NK-92 treated with Interleukin-12 subunit alpha and Interleukin-12 subunit beta, amount 100 ng/mL, for 24 hours (cell line): ENCODE measurements around the gene PDXDC1.
A peak's percentile ranks its signal among the peaks of the same experiment; 100 is the strongest.
"Not testable (repeated sequence)": the region's sequence is repeated elsewhere in the genome, so short reads cannot be mapped to it uniquely, and the experiment has no call there.

Experiments used
- DNase-seq: peaks from one replicate; lab custom pipeline; 2025; lab: John Stamatoyannopoulos, UW

Gene PDXDC1, protein sequence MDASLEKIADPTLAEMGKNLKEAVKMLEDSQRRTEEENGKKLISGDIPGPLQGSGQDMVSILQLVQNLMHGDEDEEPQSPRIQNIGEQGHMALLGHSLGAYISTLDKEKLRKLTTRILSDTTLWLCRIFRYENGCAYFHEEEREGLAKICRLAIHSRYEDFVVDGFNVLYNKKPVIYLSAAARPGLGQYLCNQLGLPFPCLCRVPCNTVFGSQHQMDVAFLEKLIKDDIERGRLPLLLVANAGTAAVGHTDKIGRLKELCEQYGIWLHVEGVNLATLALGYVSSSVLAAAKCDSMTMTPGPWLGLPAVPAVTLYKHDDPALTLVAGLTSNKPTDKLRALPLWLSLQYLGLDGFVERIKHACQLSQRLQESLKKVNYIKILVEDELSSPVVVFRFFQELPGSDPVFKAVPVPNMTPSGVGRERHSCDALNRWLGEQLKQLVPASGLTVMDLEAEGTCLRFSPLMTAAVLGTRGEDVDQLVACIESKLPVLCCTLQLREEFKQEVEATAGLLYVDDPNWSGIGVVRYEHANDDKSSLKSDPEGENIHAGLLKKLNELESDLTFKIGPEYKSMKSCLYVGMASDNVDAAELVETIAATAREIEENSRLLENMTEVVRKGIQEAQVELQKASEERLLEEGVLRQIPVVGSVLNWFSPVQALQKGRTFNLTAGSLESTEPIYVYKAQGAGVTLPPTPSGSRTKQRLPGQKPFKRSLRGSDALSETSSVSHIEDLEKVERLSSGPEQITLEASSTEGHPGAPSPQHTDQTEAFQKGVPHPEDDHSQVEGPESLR

DNA sequence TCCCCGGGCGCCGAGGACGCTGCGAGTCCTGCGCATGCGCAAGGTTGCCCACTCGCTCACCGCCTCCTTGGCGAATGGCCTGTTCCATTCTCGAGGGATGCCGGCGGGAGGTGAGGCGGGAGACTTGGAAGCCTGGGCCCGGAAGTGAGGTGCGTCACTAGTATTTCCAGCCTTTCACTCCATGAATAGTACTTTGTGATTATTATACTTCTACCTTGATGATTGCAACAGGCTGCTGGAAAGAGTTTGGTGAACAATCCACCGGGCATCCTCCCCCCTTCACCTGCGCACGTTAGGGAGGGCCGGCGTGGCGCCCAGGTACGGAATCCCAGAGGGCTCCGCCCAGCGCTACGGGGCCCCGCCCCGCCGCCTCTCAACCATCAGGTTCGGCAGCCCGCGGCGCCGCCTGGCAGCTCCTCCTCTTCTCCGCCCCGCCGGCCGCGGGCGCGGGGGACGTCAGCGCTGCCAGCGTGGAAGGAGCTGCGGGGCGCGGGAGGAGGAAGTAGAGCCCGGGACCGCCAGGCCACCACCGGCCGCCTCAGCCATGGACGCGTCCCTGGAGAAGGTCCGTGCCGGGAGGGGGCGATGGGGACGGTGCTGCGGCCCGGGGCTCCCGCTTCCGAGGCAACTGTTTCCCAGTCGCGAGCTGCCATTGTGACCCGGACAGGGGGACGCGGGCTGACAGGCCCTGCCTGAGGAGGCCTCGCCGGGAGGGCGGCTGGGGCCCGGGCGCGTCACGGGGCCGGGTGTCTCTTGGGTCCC lies at the start of gene PDXDC1:
TSS of gene PDXDC1 (plus strand) at position 371 of the 762 bp plus-strand sequence. CDS start at position 545, 174 bp downstream.
- peak; percentile 97 for DNase-seq

DNA sequence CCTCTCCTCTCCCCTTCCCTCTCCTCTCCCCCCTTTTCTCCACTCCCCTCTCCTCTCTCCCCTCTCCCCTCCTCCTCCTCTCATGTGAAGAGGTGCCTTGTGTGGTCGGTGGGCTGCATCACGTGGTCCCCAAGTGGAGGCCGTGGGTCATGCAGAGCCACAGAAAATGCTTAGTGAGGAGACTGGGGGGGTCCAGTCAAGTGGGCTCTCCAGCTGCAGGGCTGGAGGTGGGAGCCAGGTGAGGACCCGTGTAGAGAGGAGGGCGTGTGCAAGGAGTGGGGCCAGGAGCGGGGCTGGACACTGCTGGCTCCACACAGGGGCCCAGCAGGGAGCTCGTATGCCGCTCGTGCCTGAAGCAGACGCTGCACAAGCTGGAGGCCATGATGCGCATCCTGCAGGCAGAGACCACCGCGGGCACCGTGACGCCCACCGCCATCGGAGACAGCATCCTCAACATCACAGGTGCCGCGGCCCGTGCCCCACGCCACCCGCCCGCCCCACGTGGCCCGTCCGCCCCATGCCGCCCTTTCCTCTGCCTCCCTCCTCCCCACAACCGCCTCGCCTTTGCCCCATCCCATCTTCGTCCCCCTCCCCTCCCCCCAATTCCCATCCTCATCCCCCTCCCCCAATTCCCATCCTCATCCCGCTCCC lies 46.6 kb upstream of the PDXDC1 start:
- not testable (repeated sequence) for DNase-seq

DNA sequence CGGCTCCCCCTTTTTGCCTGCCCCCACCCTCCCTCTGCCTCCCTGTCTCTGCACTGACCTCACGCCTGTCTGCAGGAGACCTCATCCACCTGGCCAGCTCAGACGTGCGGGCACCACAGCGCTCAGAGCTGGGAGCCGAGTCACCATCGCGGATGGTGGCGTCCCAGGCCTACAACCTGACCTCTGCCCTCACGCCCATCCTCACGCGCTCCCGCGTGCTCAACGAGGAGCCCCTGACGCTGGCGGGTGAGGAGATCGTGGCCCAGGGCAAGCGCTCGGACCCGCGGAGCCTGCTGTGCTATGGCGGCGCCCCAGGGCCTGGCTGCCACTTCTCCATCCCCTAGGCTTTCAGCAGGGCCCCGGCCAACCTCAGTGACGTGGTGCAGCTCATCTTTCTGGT lies 45.6 kb upstream of the PDXDC1 start:
- DNase-seq, result not testable (repeated sequence)

DNA sequence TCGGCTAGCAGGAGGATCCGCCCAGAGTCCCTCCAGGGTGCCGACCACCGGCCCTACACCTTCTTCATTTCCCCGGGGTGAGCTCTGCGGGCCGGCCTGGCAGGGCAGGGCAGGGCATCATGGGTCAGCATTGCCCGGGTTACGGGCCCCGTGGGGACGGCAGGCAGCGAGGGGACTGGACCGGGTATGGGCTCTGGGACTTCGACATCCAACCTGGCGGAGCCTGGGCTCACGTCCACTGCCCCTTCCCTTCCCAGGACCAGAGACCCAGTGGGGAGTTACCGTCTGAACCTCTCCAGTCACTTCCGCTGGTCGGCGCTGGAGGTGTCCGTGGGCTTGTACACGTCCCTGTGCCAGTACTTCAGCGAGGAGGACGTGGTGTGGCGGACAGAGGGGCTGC lies 44.6 kb upstream of the PDXDC1 start:
- DNase-seq, result not testable (repeated sequence)

DNA sequence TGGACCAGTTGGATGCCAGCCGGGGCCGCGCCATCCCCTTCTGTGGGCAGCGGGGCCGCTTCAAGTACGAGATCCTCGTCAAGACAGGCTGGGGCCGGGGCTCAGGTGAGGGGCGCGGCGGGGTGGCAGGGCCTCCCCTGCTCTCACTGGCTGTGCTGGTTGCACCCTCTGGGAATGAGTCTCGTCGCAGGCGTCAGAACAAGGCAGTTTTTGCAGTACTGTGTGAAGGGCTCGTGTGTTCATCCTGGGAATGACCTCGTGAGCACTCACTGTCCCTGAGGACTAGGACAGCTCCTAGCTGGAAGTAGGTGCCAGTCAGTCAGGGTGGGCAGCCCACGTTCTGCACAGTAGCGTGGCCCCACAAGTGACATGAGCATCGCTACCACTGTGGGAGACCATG lies 43.9 kb upstream of the PDXDC1 start:
- DNase-seq, result not testable (repeated sequence)

DNA sequence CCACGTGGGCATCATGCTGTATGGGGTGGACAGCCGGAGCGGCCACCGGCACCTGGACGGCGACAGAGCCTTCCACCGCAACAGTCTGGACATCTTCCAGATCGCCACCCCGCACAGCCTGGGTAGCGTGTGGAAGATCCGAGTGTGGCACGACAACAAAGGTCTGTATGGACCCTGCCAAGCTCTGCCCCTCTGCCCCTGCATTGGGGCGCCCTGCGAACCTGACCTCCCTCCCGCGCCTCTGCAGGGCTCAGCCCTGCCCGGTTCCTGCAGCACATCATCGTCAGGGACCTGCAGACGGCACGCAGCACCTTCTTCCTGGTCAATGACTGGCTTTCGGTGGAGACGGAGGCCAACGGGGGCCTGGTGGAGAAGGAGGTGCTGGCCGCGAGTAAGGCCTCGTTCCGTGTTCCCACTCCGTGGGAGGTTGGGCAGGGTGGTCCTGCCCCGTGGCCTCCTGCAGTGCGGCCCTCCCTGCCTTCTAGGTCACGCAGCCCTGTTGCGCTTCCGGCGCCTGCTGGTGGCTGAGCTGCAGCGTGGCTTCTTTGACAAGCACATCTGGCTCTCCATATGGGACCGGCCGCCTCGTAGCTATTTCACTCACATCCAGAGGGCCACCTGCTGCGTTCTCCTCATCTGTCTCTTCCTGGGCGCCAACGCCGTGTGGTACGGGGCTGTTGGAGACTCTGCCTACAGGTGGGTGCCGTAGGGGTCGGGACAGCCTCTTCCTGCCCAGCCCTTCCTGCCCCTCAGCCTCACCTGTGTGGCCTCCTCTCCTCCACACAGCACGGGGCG lies 42.0 kb upstream of the PDXDC1 start:
- DNase-seq, result not testable (repeated sequence)

DNA sequence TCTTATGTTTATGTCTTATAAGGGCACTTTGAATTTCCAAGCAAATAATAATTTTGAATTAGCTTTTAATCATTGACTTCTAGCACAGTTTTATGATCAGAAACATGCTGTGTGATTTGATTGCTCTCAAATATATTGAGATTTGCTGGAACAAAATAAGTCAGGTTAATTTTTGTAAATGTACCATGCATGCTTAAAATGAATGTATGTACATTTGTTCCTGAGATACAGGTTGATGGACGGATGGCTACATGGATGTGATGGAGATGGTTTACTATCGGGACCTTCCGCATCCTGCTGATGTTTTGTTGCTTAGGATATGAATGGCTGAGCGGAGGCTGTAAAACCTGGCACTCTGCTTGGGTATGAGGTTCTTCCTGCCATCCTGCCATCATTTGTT lies 37.7 kb upstream of the PDXDC1 start, which contains the start of gene NPIPA1:
TSS of gene NPIPA1 (plus strand) at position 301 of the 400 bp plus-strand sequence. CDS start at position 301, 0 bp downstream.
- DNase-seq, result not testable (repeated sequence)

DNA sequence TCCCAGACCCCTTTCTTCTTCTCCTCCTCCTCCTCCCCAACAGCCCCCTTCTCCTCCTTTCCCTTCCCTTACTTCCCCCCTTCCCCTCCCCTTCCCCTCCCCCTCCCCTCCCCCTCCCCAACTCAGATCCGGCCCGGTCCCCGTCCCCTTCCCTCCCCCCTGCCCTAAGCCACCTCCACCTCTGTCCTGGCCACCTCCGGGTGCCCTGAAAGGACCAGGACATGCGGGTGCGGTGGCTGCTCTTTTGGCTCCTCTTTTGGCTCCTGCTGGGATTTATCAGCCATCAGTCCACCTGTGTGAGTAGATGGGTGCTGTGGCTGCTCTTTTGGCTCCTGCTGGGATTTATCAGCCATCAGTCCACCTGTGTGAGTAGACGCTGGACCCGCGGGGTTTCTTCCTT lies 36.8 kb upstream of the PDXDC1 start:
- not testable (repeated sequence) for DNase-seq

DNA sequence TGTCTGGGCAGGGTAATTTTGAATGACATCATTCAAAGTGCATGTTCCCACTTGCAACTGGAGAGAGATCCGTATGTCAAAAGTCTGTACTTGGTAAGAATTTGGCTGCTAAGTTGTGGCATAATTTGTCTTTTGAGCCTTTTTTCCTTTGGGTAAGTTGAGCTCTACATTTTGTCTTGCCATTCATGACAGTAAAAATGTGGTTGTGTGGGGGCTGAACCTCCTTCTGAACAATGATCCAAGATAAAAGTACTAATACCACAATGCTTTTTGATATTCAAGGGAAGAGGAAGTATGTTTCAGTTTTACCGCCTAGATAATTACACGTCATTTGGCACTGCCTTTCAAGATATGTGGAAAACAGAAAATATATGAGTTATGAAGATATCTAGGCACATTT lies 32.1 kb upstream of the PDXDC1 start:
- DNase-seq, result not testable (repeated sequence)

DNA sequence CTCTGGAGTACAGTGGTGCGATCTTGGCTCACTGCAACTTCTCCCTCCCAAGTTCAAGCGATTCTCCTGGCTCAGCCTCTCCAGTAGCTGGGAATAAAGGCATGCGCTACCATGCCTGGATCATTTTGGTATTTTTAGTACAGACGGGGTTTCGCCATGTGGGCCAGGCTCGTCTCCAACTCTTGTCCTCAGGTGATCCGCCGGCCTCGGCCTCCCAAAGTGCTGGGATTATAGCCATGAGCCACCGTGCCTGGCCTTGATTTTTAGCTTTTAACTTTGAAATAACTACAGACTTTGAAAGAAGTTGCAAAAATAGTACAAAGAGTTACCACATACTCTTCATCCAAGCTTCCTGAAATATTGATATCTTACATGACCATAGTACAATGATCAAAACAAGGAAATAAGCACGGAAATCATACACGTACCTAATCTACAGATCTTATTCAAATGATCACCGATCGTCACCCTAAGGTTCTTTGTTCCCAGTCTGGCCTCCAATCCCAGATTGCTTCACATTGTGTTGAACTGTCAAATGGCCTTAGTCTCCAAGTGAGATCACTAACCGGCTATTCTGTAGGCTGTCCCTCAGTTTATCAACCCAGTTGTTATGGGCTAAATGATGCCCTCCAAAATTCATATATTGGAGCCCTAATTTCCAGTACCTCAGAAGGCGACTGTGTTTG lies 19.1 kb upstream of the PDXDC1 start:
- DNase-seq, result no peak

DNA sequence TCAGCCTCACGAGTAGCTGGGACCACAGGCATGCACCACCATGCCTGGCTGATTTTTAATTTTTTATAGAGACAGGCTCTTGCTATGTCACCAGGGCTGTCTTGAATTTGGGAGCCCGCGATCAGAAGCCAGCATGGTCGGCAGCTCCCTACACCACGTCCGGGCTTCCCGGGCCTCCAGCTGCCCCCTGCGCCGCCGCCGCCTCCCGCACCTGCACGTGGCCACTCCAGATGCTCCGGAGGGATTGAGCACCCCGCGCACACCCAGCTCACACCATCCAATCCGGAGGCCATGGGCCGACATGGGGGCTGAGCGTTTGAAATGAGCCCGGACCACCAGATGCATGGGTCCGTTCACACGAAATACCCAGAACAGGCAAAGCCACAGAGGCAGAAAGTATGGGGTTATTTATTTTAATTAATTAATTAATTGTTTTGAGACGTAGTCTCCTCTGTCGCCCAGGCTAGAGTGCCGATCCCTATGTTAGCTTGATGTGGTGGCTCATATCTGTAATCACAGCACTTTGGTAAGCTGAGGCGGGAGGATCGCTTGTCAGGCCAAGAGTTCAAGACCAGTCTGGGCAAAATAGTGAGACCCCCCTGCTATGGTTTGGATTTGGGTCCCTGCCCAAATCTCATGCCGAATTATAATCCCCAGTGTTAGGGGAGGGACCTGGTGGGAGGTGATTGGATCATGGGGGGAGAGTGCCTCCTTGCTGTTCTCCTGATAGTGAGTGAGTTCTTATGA lies 17.1 kb upstream of the PDXDC1 start:
- DNase-seq, result no peak

DNA sequence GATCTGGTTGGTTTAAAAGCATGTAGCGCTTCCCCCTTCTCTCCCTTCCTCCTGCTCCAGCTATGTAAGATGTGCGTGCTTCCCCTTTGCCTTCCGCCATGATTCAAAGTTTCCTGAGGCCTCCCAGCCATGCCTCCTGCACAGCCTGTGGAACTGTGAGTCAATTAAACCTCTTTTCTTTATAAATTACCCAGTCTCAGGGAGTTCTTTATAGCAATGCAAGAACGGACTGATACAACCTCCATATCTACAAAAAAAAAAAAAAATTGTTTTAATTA lies 16.6 kb upstream of the PDXDC1 start:
- no peak for DNase-seq

DNA sequence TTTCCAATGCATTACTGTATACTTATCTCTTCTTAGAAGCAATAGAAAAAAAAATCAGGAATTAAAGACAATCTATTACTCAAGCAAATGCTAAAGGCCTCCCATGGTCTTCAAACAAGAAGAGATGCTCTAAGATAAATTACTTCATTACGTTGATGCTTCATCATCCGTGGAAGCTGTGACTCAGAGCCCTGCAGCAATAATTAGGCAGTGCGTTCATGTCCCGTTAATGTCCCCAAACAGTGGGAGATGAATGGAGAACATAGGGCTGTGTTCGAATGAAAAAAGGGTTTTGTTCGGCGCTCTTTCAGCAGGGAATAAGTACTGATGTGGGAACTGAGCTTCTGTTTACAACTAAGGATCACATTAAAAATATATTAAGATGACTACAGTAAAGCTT lies 15.9 kb upstream of the PDXDC1 start:
- no peak for DNase-seq

DNA sequence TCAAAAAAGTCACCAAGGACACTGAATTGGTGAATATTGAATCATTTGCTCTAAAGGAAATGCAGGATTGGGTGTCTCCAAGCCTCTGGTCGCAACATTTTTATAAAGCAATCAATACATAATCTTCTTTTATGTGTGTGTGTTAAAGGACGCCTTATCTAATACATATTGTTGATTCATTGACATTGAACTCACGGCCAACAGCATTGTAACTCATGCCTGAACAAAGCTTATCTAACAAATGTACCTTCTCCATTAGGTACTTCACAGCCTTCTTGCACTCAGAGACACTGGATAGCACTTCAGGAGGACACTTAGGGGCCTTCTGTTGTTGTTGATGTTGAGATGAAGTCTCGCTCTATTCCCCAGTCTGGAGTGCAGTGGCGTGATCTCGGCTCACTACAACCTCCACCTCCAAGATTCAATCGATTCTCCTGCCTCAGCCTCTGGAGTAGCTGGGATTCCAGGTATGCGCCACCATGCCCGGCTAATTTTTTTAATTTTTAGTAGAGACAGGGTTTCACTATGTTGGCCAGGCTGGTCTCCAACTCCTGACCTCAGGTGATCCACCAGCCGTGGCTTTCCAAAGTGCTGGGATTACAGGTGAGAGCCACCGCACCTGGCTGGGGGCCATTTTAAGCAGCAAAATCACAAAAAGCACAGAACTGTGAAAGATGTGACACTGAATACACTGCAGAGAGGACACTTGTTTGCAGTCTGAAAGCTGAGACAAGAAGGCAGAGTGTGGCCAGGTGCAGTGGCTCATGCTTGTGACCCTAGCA lies 13.2 kb upstream of the PDXDC1 start:
- DNase-seq, result no peak

DNA sequence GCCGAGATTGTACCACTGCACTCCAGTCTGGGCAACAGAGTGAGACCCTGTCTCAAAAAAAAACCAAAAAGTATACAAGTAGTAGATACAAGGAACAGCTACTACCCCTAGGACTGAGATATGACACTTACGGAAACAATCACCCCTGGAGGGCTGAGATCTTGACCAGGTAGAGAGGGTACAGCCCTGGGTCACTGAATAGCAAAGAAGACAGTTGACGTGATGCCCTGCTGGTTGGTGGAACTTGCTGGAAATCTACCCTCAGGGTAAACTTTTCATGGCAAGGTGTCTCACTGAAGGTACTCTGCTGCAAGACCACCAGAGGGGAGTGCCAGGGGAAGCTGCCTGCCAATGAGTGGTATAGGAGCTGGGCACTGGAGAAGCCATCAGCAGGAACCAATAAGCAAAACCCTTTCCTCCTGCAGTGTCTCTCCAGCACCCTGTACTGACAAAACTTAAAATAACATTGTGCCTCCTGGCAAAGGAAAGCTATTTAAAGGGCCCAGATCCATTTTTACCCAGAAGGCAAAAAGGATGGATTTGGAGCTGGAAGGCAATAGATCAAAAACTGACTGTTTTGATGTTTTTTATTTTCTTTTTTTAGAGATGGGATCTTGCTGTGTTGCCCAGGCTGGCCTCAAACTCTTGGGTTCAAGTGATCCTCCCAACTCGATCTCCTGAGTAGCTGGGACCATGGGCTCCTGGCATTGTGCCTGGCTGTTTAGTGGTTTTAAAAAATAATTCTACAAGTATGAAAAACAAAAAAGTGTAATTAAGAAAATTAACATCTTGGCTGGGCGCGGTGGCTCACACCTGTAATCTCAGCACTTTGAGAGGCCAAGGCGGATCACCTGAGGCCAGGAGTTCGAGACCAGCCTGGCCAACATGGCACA lies 11.3 kb upstream of the PDXDC1 start:
- no peak for DNase-seq

DNA sequence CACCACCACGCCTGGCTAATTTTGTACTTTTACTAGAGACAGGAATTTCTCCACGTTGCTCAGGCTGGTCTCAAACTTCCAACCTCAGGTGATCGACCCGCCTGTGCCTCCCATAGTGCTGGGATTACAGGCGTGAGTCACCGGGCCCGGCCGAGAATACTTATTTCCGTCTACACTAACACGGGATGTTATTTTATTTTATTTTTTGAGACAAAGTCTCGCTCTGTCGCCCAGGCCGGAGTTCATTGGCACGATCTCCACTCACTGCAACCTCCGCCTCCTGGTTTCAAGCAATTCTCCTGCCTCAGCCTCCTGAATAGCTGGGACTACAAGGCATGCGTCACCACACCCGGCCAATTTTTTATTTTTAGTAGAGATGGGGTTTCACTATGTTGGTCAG lies 9.5 kb upstream of the PDXDC1 start:
- DNase-seq, result no peak

DNA sequence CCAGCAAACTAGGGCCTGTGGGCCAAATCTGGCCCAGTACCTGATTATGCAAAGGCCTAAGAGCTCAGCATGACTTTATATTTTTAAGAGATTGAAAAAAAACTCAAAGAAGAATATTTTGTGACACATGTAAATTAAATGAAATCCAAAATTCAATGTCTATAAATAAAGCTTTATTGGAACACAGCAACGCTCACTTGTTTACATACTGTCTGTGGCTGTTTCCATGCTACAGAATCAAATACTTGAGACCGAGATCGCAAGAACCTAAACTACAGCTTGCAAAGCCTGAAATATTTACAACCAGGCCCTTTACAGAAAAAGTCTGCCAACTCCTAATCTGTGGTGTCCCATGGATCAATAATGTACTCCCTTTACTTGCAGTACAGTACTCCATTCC lies 5.0 kb upstream of the PDXDC1 start:
- not testable (repeated sequence) for DNase-seq
